B cell (primary cell): ENCODE results near the gene KIF7. TPM values are rescaled to one million over a fixed set of nuclear protein-coding genes. Genes with fewer than 3 reads are reported as not detected.

Source experiments
- ATAC-seq: fragments of 200-7000 bp; cut with Tn5 transposase; one replicate; pipeline ENCODE4 v1.10.0; 2021; ENCODE audit warnings: low read depth, mild to moderate bottlenecking, moderate number of reproducible peaks, moderate library complexity
- CTCF ChIA-PET: fragments of 350-600 bp; sonication (Branson Sonifier 250); formaldehyde crosslinking; loops from one replicate; lab custom pipeline; 2021; ENCODE audit warnings: antibody characterized with exemption, inconsistent platforms; lab: Charles Lee
- POLR2A ChIA-PET: fragments of 350-600 bp; sonication (Branson Sonifier 250); formaldehyde crosslinking; loops from one replicate; lab custom pipeline; 2021; ENCODE audit warnings: antibody characterized with exemption; lab: Charles Lee
- DNase-seq: peaks from one replicate; pipeline ENCODE4 v3.0.0; 2013
- H2AFZ ChIP-seq: 2 replicates; pipeline ENCODE4 v1.6.1; 2012; ENCODE audit warnings: mild to moderate bottlenecking, low read depth, low read length; ENCODE audit not compliant: insufficient read depth, poor library complexity, severe bottlenecking
- H3K27ac ChIP-seq, 2 donors: 1 replicate in 1 of 2; 2 replicates in 1 of 2; pipeline ENCODE4 v1.5.1; 2012 to 2013; ENCODE audit warnings: low read length in 2 of 2, mild to moderate bottlenecking in 2 of 2, moderate library complexity in 1 of 2
- H3K27me3 ChIP-seq, 4 experiments: fragments of 200-600 bp in 1 of 4; sonication (generic) in 1 of 4; replicated peaks in 1 of 4; 1 replicate in 2 of 4; 2 replicates in 2 of 4; pipeline versions ENCODE4 v1.6.1 to v1.7.0; 2013 to 2016; ENCODE audit warnings: low read length in 3 of 4, mild to moderate bottlenecking in 2 of 4, mixed read lengths in 1 of 4, moderate library complexity in 1 of 4; ENCODE audit not compliant: insufficient read depth in 4 of 4, control insufficient read depth in 3 of 4; ENCODE audit errors: control extremely low read depth in 1 of 4
- H3K36me3 ChIP-seq, 2 experiments: replicated peaks in 1 of 2; 1 replicate in 1 of 2; 2 replicates in 1 of 2; pipeline versions ENCODE4 v1.6.1 to v1.7.1; 2013; ENCODE audit warnings: low read length in 1 of 2; ENCODE audit not compliant: insufficient read depth in 2 of 2, control insufficient read depth in 1 of 2; ENCODE audit errors: control extremely low read depth in 1 of 2, extremely low read depth in 1 of 2
- H3K4me1 ChIP-seq, 2 donors: fragments of 200-600 bp in 1 of 2; sonication (generic) in 1 of 2; 1 replicate in 1 of 2; 2 replicates in 1 of 2; pipeline versions ENCODE4 v1.5.1 to v1.6.1; 2013 to 2017; ENCODE audit warnings: low read length in 2 of 2; ENCODE audit not compliant: control insufficient read depth in 2 of 2, insufficient read depth in 2 of 2
- H3K4me2 ChIP-seq: replicated peaks from 2 replicates; pipeline ENCODE3; 2012; ENCODE audit warnings: mild to moderate bottlenecking, low read depth, low read length; ENCODE audit not compliant: poor library complexity, severe bottlenecking
- H3K4me3 ChIP-seq, 5 experiments: fragments of 200-600 bp in 1 of 5; sonication (generic) in 1 of 5; 1 replicate in 3 of 5; 2 replicates in 2 of 5; pipeline versions ENCODE4 v1.5.1 to v1.7.0; 2011 to 2016; ENCODE audit warnings: low read length in 4 of 5, mild to moderate bottlenecking in 4 of 5, low read depth in 2 of 5, control low read depth in 1 of 5, moderate library complexity in 1 of 5; ENCODE audit not compliant: insufficient read depth in 1 of 5; ENCODE audit errors: control extremely low read depth in 1 of 5, extremely low read depth in 1 of 5
- H3K79me2 ChIP-seq: fragments of 200-600 bp; sonication (generic); one replicate; pipeline ENCODE4 v1.6.0; 2016; ENCODE audit warnings: low read length; ENCODE audit not compliant: control insufficient read depth, insufficient read depth
- H3K9ac ChIP-seq: fragments of 200-600 bp; sonication (generic); 2 replicates; pipeline ENCODE4 v1.6.1; 2017; ENCODE audit warnings: mild to moderate bottlenecking, low read length, moderate library complexity
- H3K9me3 ChIP-seq, 3 donors: one replicate each; pipeline versions ENCODE4 v1.6.1 to v1.7.1; 2013; ENCODE audit warnings: low read length in 2 of 3; ENCODE audit not compliant: control insufficient read depth in 2 of 3, insufficient read depth in 1 of 3; ENCODE audit errors: control extremely low read depth in 1 of 3
- H4K20me1 ChIP-seq: 2 replicates; pipeline ENCODE4 v1.6.0; 2012; ENCODE audit warnings: mild to moderate bottlenecking, low read length; ENCODE audit not compliant: insufficient read depth, control insufficient read depth, poor library complexity, severe bottlenecking
- H3K27ac Mint-ChIP-seq: one replicate; pipeline ENCODE4 v1.8.0; 2021; ENCODE audit warnings: mixed read lengths
- H3K27me3 Mint-ChIP-seq: one replicate; pipeline ENCODE4 v1.8.0; 2021; ENCODE audit warnings: mixed read lengths
- H3K4me1 Mint-ChIP-seq: one replicate; pipeline ENCODE4 v1.8.0; 2021; ENCODE audit warnings: mixed read lengths
- H3K4me3 Mint-ChIP-seq: one replicate; pipeline ENCODE4 v1.8.0; 2021; ENCODE audit warnings: mixed read lengths
- H3K9me3 Mint-ChIP-seq: one replicate; pipeline ENCODE4 v1.8.0; 2022; ENCODE audit warnings: mixed read lengths; ENCODE audit not compliant: insufficient read depth
- EZH2 ChIP-seq: IDR thresholded peaks from 2 replicates; pipeline ENCODE4 v1.6.1; 2012; ENCODE audit warnings: borderline replicate concordance, low read depth, mild to moderate bottlenecking, moderate library complexity, low read length; ENCODE audit not compliant: insufficient read depth, poor library complexity, severe bottlenecking
- WGBS: methylation state at CpG from one replicate; pipeline ENCODE4 v1.1.5; 2013; ENCODE audit warnings: missing lambda C conversion rate; ENCODE audit not compliant: insufficient coverage; 5-methylcytosine and 5-hydroxymethylcytosine counted together
- intact Hi-C: fragments of 100-400 bp; cut with micrococcal nuclease; formaldehyde crosslinking; loops from one replicate; pipeline ENCODE4 v1.10.0; 2022
- polyA plus RNA-seq: library from polyadenylated mRNA; depleted of rRNA; stranded (reverse); fragments of >200 nt; gene quantifications from 2 replicates; pipeline ENCODE4 v1.2.3, GENCODE V29; 2012
- total RNA-seq, 2 donors: library from RNA; stranded (reverse); fragments of 120-200 nt in 1 of 2; gene quantifications; 1 replicate in 1 of 2; 2 replicates in 1 of 2; pipeline versions ENCODE4 v1.2.3 to v1.2.4, GENCODE V29; 2013 to 2022
- TF ChIP-seq, protein P1 (sequence below): fragments of 200-600 bp; IDR thresholded peaks from one replicate; pipeline ENCODE4 v1.8.0; 2022; ENCODE audit warnings: antibody characterized with exemption, mild to moderate bottlenecking

KIF7 gene
- total and polyA plus RNA-seq, 2 donors (not counting 1 experiment from before 2014, with no cell fraction given) = not detected

DNA sequence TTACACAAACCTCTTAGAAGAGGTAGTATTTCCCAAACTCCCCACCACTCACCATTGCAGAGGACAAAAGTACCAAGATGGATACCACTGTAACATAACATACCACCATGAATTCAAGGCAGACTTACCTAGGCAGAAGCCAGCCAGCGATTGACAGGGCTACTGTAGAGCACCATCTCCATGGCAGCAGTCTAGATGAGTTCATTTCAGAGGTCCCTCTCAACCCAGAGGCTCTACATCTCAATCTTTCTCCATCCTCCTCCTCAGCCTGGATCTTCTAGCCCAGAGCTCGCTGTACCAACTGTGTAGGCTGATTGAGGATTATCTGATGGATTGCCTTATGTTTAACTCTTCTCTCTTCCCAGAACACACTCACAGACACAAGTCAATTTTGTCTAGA lies 25.9 kb upstream of the KIF7 start:
- Histone ChIP-seq H4K20me1 (no peaks in the 10 kb centered on the region), H2AFZ (no peak overlapping the region), H3K4me1 (no peaks in the 10 kb centered on the region), H3K36me3 (peaks cover 0 to 3% of the 10 kb centered on the region in 2 experiments), H3K27ac (no peak overlapping the region), H3K27me3 (no peaks in the 10 kb centered on the region), H3K9ac (no peak overlapping the region), H3K79me2 (no peaks in the 10 kb centered on the region), H3K4me2 (no peak overlapping the region), H3K4me3 (no peak overlapping the region), H3K9me3 (no peaks in the 10 kb centered on the region)
- ChIA-PET POLR2A (no interaction called here), CTCF (no interaction called here)
- intact Hi-C loops = no loop called here
- Mint-ChIP-seq H3K9me3 (no peaks in the 10 kb centered on the region), H3K4me1 (no peaks in the 10 kb centered on the region), H3K4me3 (no peak overlapping the region), H3K27me3 (no peaks in the 10 kb centered on the region), H3K27ac (no peak overlapping the region)
- ATAC-seq (no peak), DNase-seq (no peak)
- 88% methylated on average over 1 of the region's 2 CpGs for WGBS
- TF ChIP-seq, protein P1, sequence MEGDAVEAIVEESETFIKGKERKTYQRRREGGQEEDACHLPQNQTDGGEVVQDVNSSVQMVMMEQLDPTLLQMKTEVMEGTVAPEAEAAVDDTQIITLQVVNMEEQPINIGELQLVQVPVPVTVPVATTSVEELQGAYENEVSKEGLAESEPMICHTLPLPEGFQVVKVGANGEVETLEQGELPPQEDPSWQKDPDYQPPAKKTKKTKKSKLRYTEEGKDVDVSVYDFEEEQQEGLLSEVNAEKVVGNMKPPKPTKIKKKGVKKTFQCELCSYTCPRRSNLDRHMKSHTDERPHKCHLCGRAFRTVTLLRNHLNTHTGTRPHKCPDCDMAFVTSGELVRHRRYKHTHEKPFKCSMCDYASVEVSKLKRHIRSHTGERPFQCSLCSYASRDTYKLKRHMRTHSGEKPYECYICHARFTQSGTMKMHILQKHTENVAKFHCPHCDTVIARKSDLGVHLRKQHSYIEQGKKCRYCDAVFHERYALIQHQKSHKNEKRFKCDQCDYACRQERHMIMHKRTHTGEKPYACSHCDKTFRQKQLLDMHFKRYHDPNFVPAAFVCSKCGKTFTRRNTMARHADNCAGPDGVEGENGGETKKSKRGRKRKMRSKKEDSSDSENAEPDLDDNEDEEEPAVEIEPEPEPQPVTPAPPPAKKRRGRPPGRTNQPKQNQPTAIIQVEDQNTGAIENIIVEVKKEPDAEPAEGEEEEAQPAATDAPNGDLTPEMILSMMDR = no peak
- TF ChIP-seq EZH2 = no peak

DNA sequence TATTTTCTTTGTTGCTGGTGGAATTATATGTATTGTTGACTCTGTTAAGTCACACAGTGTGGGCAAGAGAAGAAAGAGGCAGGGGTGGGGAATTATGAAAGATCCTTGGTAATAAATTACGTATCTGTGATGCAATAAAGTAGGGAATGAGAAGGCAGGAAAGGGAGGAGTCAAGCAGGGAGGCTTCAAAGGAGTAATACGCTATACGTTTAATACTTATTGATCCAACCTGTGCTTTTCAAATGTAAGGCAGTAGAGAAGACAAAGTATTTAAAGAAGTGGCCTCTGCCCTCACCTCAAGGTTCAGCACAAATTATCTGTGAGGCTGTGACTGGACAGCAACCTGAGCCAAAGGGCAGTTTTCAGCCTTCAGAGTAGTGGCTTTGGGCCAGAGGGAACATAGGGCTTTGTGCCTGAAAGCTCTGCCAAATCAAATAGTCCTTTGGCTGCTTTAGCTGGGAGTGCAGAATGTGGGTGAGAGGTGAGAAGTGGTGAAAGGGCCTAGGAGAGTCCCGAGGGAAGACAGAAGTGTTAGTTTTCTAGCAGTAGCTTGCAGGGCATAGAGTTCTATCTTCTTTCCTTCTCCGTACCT lies 25.1 kb upstream of the KIF7 start:
- H3K27me3 Mint-ChIP-seq = no peaks in the 10 kb centered on the region
- Histone ChIP-seq H2AFZ (no peak overlapping the region), H4K20me1 (no peaks in the 10 kb centered on the region), H3K9me3 (no peaks in the 10 kb centered on the region), H3K4me1 (no peaks in the 10 kb centered on the region), H3K27ac (no peak overlapping the region), H3K4me2 (no peak overlapping the region), H3K4me3 (no peak overlapping the region), H3K9ac (no peak overlapping the region), H3K27me3 (no peaks in the 10 kb centered on the region), H3K79me2 (no peaks in the 10 kb centered on the region), H3K36me3 (peaks cover 0 to 3% of the 10 kb centered on the region in 2 experiments)
- ChIA-PET CTCF (no interaction called here), POLR2A (no interaction called here)
- no peak overlapping the region for H3K4me3 Mint-ChIP-seq
- intact Hi-C loops = no loop called here
- ATAC-seq (no peak), DNase-seq (no peak)
- no peaks in the 10 kb centered on the region for H3K9me3 Mint-ChIP-seq
- no peaks in the 10 kb centered on the region for H3K4me1 Mint-ChIP-seq
- TF ChIP-seq, protein P1 = no peak
- TF ChIP-seq EZH2 = no peak
- no peak overlapping the region for H3K27ac Mint-ChIP-seq
- 100% methylated on average over 3 of the region's 5 CpGs for WGBS
